ENCODE measurements around the gene ITGB5. TPM values are rescaled to one million over a fixed set of nuclear protein-coding genes. Genes with fewer than 3 reads are reported as not detected.
A peak's percentile ranks its signal among the peaks of the same experiment; 100 is the strongest.

The ITGB5 gene
- 0.86 and 4.7 TPM in 2 replicates for total RNA-seq (2014; rRNA removed; shearing (Covaris generic); ENCODE audit: low replicate concordance)

- Histone ChIP-seq H4K20me1 (ENCODE audit: insufficient read depth, low read depth, low read length) (no peaks in the 10 kb centered on the region), H3K79me2 (ENCODE audit: low read length) (no peaks in the 10 kb centered on the region), H3K27me3 (ENCODE audit: low read length) (no peaks in the 10 kb centered on the region), H3K9ac (ENCODE audit: low read length) (no peak within 1 kb of the TSS), H3K4me1 (ENCODE audit: low read length) (no peaks in the 10 kb centered on the region), H3K4me3 (ENCODE audit: low read length) (no peak within 1 kb of the TSS), H3K4me2 (ENCODE audit: low read depth, low read length, poor library complexity, severe bottlenecking) (no peak within 1 kb of the TSS), H3K27ac (ENCODE audit: low read length) (no peak within 1 kb of the TSS), H3K9me2 (replicated peaks; ENCODE audit: insufficient read depth, low read length) (no peaks in the 10 kb centered on the region), H2AFZ (ENCODE audit: low read length) (no peak within 1 kb of the TSS), H3K9me3 (ENCODE audit: low read length) (no peaks in the 10 kb centered on the region), H3K36me3 (ENCODE audit: insufficient read depth, low read length) (no peaks in the 10 kb centered on the region)
- no peak for DNase-seq
These were observed at the start of gene ITGB5 for GRCh38 chr3:124887177-124887931. Gene ITGB5 (minus strand): TSS chr3:124887365. CDS start chr3:124887000, 365 bp downstream.

- Histone ChIP-seq H3K4me2 (ENCODE audit: low read depth, low read length, poor library complexity, severe bottlenecking) (no peak overlapping the region), H2AFZ (ENCODE audit: low read length) (no peak overlapping the region), H3K27me3 (ENCODE audit: low read length) (no peaks in the 10 kb centered on the region), H3K9me2 (replicated peaks; ENCODE audit: insufficient read depth, low read length) (no peaks in the 10 kb centered on the region), H3K79me2 (ENCODE audit: low read length) (no peaks in the 10 kb centered on the region), H3K4me3 (ENCODE audit: low read length) (no peak overlapping the region), H3K36me3 (ENCODE audit: insufficient read depth, low read length) (no peaks in the 10 kb centered on the region), H4K20me1 (ENCODE audit: insufficient read depth, low read depth, low read length) (no peaks in the 10 kb centered on the region), H3K27ac (ENCODE audit: low read length) (no peak overlapping the region), H3K9ac (ENCODE audit: low read length) (no peak overlapping the region), H3K9me3 (ENCODE audit: low read length) (no peaks in the 10 kb centered on the region), H3K4me1 (ENCODE audit: low read length) (no peaks in the 10 kb centered on the region)
- DNase-seq = no peak
These were observed 48.8 kb upstream of the ITGB5 start for GRCh38 chr3:124935794-124936542.

GRCh38 chr3:124935264-124935663 lies 48.1 kb upstream of the ITGB5 start:
- no peak for DNase-seq
- Histone ChIP-seq H3K4me2 (ENCODE audit: low read depth, low read length, poor library complexity, severe bottlenecking) (no peak overlapping the region), H3K36me3 (ENCODE audit: insufficient read depth, low read length) (no peaks in the 10 kb centered on the region), H2AFZ (ENCODE audit: low read length) (no peak overlapping the region), H3K4me3 (ENCODE audit: low read length) (no peak overlapping the region), H3K9ac (ENCODE audit: low read length) (no peak overlapping the region), H3K9me3 (ENCODE audit: low read length) (no peaks in the 10 kb centered on the region), H3K27me3 (ENCODE audit: low read length) (no peaks in the 10 kb centered on the region), H3K4me1 (ENCODE audit: low read length) (no peaks in the 10 kb centered on the region), H3K9me2 (replicated peaks; ENCODE audit: insufficient read depth, low read length) (no peaks in the 10 kb centered on the region), H3K27ac (ENCODE audit: low read length) (no peak overlapping the region), H3K79me2 (ENCODE audit: low read length) (no peaks in the 10 kb centered on the region), H4K20me1 (ENCODE audit: insufficient read depth, low read depth, low read length) (no peaks in the 10 kb centered on the region)

- no peaks in the 10 kb centered on the region for H3K27me3 ChIP-seq (ENCODE audit: low read length)
- H4K20me1 ChIP-seq (ENCODE audit: insufficient read depth, low read depth, low read length) = no peaks in the 10 kb centered on the region
- H3K4me3 ChIP-seq (ENCODE audit: low read length) = no peak within 1 kb of the TSS
- H3K9me3 ChIP-seq (ENCODE audit: low read length) = no peaks in the 10 kb centered on the region
- H3K4me2 ChIP-seq (ENCODE audit: low read depth, low read length, poor library complexity, severe bottlenecking) = no peak within 1 kb of the TSS
- no peak within 1 kb of the TSS for H3K9ac ChIP-seq (ENCODE audit: low read length)
- H3K4me1 ChIP-seq (ENCODE audit: low read length) = no peaks in the 10 kb centered on the region
- H3K27ac ChIP-seq (ENCODE audit: low read length) = no peak within 1 kb of the TSS
- no peak for DNase-seq
- no peaks in the 10 kb centered on the region for H3K9me2 ChIP-seq (replicated peaks; ENCODE audit: insufficient read depth, low read length)
- no peaks in the 10 kb centered on the region for H3K79me2 ChIP-seq (ENCODE audit: low read length)
- H2AFZ ChIP-seq (ENCODE audit: low read length) = 0 out of 2 replicates have a peak within 1 kb of the TSS, but pooled peaks have one; percentile 11
- no peaks in the 10 kb centered on the region for H3K36me3 ChIP-seq (ENCODE audit: insufficient read depth, low read length)
These were observed 47.4 kb upstream of the ITGB5 start, which contains the start of gene MUC13 for GRCh38 chr3:124934577-124934976. Gene MUC13 (minus strand): TSS chr3:124934751. CDS start chr3:124934712, 39 bp downstream.

GRCh38 chr3:124928333-124929202 lies 41.4 kb upstream of the ITGB5 start:
- no peak overlapping the region for H3K9ac ChIP-seq (ENCODE audit: low read length)
- H3K36me3 ChIP-seq (ENCODE audit: insufficient read depth, low read length) = no peaks in the 10 kb centered on the region
- no peaks in the 10 kb centered on the region for H4K20me1 ChIP-seq (ENCODE audit: insufficient read depth, low read depth, low read length)
- H3K9me2 ChIP-seq (replicated peaks; ENCODE audit: insufficient read depth, low read length) = no peaks in the 10 kb centered on the region
- H3K79me2 ChIP-seq (ENCODE audit: low read length) = no peaks in the 10 kb centered on the region
- H3K4me1 ChIP-seq (ENCODE audit: low read length) = no peaks in the 10 kb centered on the region; the same call in 1 of the 2 replicates
- H3K9me3 ChIP-seq (ENCODE audit: low read length) = no peaks in the 10 kb centered on the region
- H3K27ac ChIP-seq (ENCODE audit: low read length) = no peak overlapping the region
- H2AFZ ChIP-seq (ENCODE audit: low read length) = no peak overlapping the region
- H3K27me3 ChIP-seq (ENCODE audit: low read length) = no peaks in the 10 kb centered on the region
- no peak overlapping the region for H3K4me2 ChIP-seq (ENCODE audit: low read depth, low read length, poor library complexity, severe bottlenecking)
- H3K4me3 ChIP-seq (ENCODE audit: low read length) = no peak overlapping the region
- peak; percentile 91 for DNase-seq

GRCh38 chr3:124927574-124928045 lies 40.4 kb upstream of the ITGB5 start:
- DNase-seq = no peak
- Histone ChIP-seq H3K27ac (ENCODE audit: low read length) (no peak overlapping the region), H3K27me3 (ENCODE audit: low read length) (no peaks in the 10 kb centered on the region), H3K4me2 (ENCODE audit: low read depth, low read length, poor library complexity, severe bottlenecking) (no peak overlapping the region), H4K20me1 (ENCODE audit: insufficient read depth, low read depth, low read length) (no peaks in the 10 kb centered on the region), H3K9me3 (ENCODE audit: low read length) (no peaks in the 10 kb centered on the region), H3K4me1 (ENCODE audit: low read length) (no peaks in the 10 kb centered on the region; the same call in 1 of the 2 replicates), H3K79me2 (ENCODE audit: low read length) (no peaks in the 10 kb centered on the region), H3K4me3 (ENCODE audit: low read length) (no peak overlapping the region), H3K36me3 (ENCODE audit: insufficient read depth, low read length) (no peaks in the 10 kb centered on the region), H3K9me2 (replicated peaks; ENCODE audit: insufficient read depth, low read length) (no peaks in the 10 kb centered on the region), H2AFZ (ENCODE audit: low read length) (no peak overlapping the region), H3K9ac (ENCODE audit: low read length) (no peak overlapping the region)

GRCh38 chr3:124926426-124927101 lies 39.4 kb upstream of the ITGB5 start:
- Histone ChIP-seq H3K9me2 (replicated peaks; ENCODE audit: insufficient read depth, low read length) (no peaks in the 10 kb centered on the region), H4K20me1 (ENCODE audit: insufficient read depth, low read depth, low read length) (no peaks in the 10 kb centered on the region), H3K27ac (ENCODE audit: low read length) (no peak overlapping the region)

More at GRCh38 chr3:124926426-124927101, 39.4 kb upstream of the ITGB5 start:
- Histone ChIP-seq H3K9ac (ENCODE audit: low read length) (no peak overlapping the region), H3K4me1 (ENCODE audit: low read length) (no peaks in the 10 kb centered on the region; the same call in 1 of the 2 replicates), H3K79me2 (ENCODE audit: low read length) (no peaks in the 10 kb centered on the region), H2AFZ (ENCODE audit: low read length) (no peak overlapping the region), H3K4me3 (ENCODE audit: low read length) (no peak overlapping the region), H3K9me3 (ENCODE audit: low read length) (no peaks in the 10 kb centered on the region), H3K36me3 (ENCODE audit: insufficient read depth, low read length) (no peaks in the 10 kb centered on the region), H3K27me3 (ENCODE audit: low read length) (no peaks in the 10 kb centered on the region), H3K4me2 (ENCODE audit: low read depth, low read length, poor library complexity, severe bottlenecking) (no peak overlapping the region)
- DNase-seq = no peak
